Glutamatergic neuron (in vitro differentiated cells): ENCODE results near the gene PAPPA. TPM values are rescaled to one million over a fixed set of nuclear protein-coding genes. Genes with fewer than 3 reads are reported as not detected.

ENCODE experiments used
- DNase-seq: peaks from one replicate; pipeline ENCODE4 v3.0.0; 2022
- H3K27ac Mint-ChIP-seq: one replicate; pipeline ENCODE4 v1.8.0; 2020; ENCODE audit warnings: mild to moderate bottlenecking, mixed read lengths, inconsistent platforms; ENCODE audit not compliant: unreplicated experiment
- H3K27me3 Mint-ChIP-seq: one replicate; pipeline ENCODE4 v1.8.0; 2020; ENCODE audit warnings: mild to moderate bottlenecking, moderate library complexity, mixed read lengths, inconsistent platforms; ENCODE audit not compliant: unreplicated experiment
- H3K36me3 Mint-ChIP-seq: one replicate; pipeline ENCODE4 v1.8.0; 2020; ENCODE audit warnings: mild to moderate bottlenecking, mixed read lengths, inconsistent platforms; ENCODE audit not compliant: unreplicated experiment
- H3K4me1 Mint-ChIP-seq: one replicate; pipeline ENCODE4 v1.8.0; 2020; ENCODE audit warnings: mild to moderate bottlenecking, low read depth, mixed read lengths, inconsistent platforms; ENCODE audit not compliant: unreplicated experiment
- H3K4me3 Mint-ChIP-seq: one replicate; pipeline ENCODE4 v1.8.0; 2020; ENCODE audit warnings: mild to moderate bottlenecking, mixed read lengths, inconsistent platforms; ENCODE audit not compliant: unreplicated experiment
- H3K9me3 Mint-ChIP-seq: one replicate; pipeline ENCODE4 v1.8.0; 2020; ENCODE audit warnings: mild to moderate bottlenecking, moderate library complexity, mixed read lengths, inconsistent platforms; ENCODE audit not compliant: unreplicated experiment
- CTCF ChIP-seq: fragments of 200-600 bp; sonication (generic); IDR thresholded peaks from one replicate; pipeline ENCODE4 v1.5.0; 2021; ENCODE audit not compliant: partially characterized antibody, unreplicated experiment
- total RNA-seq: library from RNA; stranded (reverse); fragmentation: NEBNext Ultra II Directional; extraction: Animal tissue kit (Norgen Biotek cat#: 25700); gene quantifications from one replicate; pipeline ENCODE4 v1.2.1, GENCODE V29; 2021; ENCODE audit not compliant: unreplicated experiment

The PAPPA gene
- total RNA-seq, 1 donor from 2014 or later, result 10.5 TPM

GRCh38 chr9:116213693-116214047 is 60.1 kb downstream of the PAPPA start:
- Mint-ChIP-seq H3K9me3 (no peaks in the 10 kb centered on the region), H3K27ac (no peak overlapping the region), H3K4me3 (no peak overlapping the region), H3K27me3 (peaks cover 3% of the 10 kb centered on the region), H3K36me3 (no peaks in the 10 kb centered on the region), H3K4me1 (no peaks in the 10 kb centered on the region)
- no peak for TF ChIP-seq CTCF
- no peak for DNase-seq

GRCh38 chr9:116218399-116218798 is 64.8 kb downstream of the PAPPA start:
- H3K27me3 Mint-ChIP-seq, result peaks cover 2% of the 10 kb centered on the region
- H3K36me3 Mint-ChIP-seq, result no peaks in the 10 kb centered on the region
- no peak overlapping the region for H3K4me3 Mint-ChIP-seq
- H3K9me3 Mint-ChIP-seq, result peaks cover 3% of the 10 kb centered on the region
- DNase-seq, result no peak
- no peak overlapping the region for H3K27ac Mint-ChIP-seq
- no peaks in the 10 kb centered on the region for H3K4me1 Mint-ChIP-seq
- TF ChIP-seq CTCF, result no peak

GRCh38 chr9:116219686-116220085 is 66.1 kb downstream of the PAPPA start:
- Mint-ChIP-seq H3K9me3 (peaks cover 3% of the 10 kb centered on the region), H3K36me3 (no peaks in the 10 kb centered on the region), H3K4me3 (no peak overlapping the region), H3K4me1 (no peaks in the 10 kb centered on the region), H3K27ac (no peak overlapping the region), H3K27me3 (peaks cover 3% of the 10 kb centered on the region)
- TF ChIP-seq CTCF, result no peak
- DNase-seq, result no peak

- H3K27ac Mint-ChIP-seq, result no peak overlapping the region
- DNase-seq, result no peak
- peaks cover 3% of the 10 kb centered on the region for H3K9me3 Mint-ChIP-seq
- peaks cover 3% of the 10 kb centered on the region for H3K27me3 Mint-ChIP-seq
- TF ChIP-seq CTCF, result no peak
- H3K36me3 Mint-ChIP-seq, result no peaks in the 10 kb centered on the region
- no peak overlapping the region for H3K4me3 Mint-ChIP-seq
- no peaks in the 10 kb centered on the region for H3K4me1 Mint-ChIP-seq
These were observed 70.3 kb downstream of the PAPPA start for GRCh38 chr9:116223926-116224325.

GRCh38 chr9:116230051-116230632 is 76.6 kb downstream of the PAPPA start:
- H3K4me3 Mint-ChIP-seq, result no peak overlapping the region
- no peak for DNase-seq
- no peaks in the 10 kb centered on the region for H3K4me1 Mint-ChIP-seq
- H3K27me3 Mint-ChIP-seq, result peaks cover 2% of the 10 kb centered on the region
- H3K27ac Mint-ChIP-seq, result no peak overlapping the region
- H3K9me3 Mint-ChIP-seq, result no peaks in the 10 kb centered on the region
- H3K36me3 Mint-ChIP-seq, result no peaks in the 10 kb centered on the region
- no peak for TF ChIP-seq CTCF
